GM21786 (cell line): ENCODE data around the gene TADA2A.

ENCODE experiments used
- ATAC-seq: cut with Tn5 transposase; IDR thresholded peaks from one replicate; pipeline ENCODE4 v1.9.1; 2021; ENCODE audit not compliant: unreplicated experiment

Gene TADA2A

DNA sequence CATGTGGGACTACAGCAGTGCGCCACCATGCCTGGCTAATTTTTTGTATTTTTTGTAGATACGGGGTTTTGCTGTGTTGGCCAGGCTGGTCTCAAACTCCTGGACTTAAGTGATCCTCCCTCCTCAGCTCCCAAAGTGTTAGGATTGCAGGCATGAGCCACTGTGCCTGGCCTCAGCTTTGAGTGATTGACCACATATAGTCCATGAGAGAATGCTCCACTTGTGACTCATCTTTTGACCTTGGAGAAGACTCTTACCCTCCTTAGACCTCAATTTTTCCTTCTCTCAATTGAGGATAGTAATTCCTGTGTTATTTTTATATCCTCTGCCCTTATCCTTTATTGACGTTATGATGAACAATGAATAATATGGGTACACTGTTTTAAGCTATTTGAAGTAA, 52.1 kb downstream of the TADA2A start:
- no peak for ATAC-seq

DNA sequence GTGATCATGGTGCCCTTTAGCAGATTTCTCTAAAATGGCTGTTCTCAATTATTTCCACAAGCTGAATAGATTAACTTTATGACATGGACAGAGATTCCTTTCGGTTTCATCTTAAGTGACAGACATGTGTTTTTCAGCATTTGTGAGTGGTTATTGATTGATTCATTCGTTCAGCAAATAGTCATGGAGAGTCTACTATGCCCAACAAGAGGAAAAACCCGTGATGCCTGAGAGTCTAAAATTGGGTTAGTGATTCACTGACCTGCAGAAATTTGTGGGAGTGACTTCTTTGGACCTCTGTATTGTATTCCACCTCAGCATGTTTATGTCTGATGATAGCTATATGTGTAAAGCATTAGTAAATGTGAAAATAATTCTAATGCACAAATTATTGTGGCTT, 55.0 kb downstream of the TADA2A start:
- ATAC-seq: no peak

DNA sequence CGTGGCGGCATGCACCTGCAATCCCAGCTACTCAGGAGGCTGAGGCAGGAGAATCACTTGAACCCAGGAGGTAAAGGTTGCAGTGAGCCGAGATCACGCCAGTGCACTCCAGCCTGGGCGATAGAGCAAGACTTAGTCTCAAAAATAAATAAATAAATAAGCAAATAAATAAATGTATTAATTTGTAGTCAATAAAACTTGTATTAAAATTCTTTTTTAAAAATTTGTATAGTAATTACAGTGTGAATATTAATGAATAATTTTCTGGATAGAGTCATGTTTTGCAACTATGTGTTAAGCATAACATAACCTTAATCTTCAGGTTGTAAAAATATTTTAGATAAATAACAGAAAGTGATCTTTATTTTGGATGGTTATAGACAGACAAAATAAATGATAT, 55.8 kb downstream of the TADA2A start:
- ATAC-seq: no peak

DNA sequence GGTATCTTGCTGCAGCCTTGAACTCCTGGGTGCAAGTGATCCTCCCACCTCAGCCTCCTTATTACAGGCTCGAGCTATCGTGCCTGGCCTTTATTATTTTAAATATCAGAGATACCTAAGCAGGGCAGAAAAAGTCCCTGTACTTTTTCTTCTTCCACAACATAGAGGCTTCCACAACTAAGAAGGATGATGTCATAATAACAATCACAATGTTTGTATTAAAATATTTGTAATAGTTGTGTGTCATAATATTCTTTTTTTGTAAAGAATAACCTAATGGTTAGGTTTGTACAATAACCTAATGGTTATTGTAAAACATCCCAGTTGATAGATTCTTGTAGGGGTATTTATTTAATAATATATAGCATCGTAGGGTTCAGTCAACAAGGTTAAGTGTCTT, 56.4 kb downstream of the TADA2A start:
- ATAC-seq: no peak

DNA sequence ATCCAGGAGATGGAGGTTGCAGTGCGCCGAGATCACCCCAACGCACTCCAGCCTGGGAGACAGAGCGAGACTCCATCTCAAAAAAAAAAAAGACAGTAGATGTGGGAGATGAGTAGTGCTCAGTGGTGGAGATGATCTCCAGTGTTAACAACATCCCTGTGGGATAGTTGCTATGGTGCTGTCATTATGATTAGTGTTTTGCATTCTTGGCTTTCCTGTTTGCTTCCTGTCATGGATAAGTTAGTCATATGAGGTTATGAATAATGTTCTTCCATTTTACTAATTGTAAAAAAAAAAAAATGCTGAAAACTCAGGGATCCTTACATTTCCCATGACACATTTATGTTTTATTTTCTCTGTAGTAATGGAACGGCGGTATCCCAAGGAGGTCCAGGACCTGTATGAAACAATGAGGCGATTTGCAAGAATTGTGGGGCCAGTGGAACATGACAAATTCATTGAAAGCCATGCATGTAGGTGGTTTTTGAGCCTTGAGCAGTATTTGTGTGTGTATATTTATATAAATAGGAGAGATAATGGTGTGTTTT, 58.5 kb downstream of the TADA2A start:
- ATAC-seq: no peak

DNA sequence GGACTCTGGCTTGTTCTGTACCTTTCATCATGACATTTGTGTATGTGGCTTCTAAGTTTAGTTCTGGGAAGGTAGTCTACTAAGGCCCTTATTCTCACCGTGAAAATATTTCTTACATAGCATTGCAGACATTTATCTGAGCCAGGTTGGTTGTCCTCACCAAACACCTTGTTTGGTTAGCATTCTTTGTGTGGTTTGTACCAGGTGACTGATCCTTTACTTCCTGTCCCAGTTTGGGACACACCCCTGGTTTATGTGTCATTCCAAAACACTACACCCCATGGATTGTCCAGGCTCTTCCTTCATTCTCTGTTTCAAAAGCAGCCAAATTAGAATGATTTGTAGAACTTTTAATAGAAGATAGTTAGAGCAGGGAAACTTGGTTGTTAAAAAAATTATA, 59.8 kb downstream of the TADA2A start:
- no peak for ATAC-seq

DNA sequence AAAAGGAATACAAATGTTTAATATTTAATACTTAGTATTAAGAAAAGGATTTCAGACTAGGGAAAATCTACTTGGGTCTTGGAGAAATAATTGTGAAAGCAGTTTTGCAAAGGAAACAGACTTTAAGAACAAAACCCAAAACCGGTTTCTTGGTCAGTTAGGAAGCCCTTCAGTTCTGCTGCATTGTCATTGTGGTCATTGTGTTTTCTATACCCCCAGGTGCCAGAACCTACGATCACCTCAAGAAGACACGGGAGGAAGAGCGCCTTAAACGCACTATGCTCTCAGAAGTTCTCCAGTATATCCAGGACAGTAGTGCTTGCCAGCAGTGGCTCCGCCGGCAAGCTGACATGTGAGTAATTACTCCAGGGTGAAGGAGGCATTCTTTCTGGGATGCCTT, 63.5 kb downstream of the TADA2A start:
- no peak for ATAC-seq

DNA sequence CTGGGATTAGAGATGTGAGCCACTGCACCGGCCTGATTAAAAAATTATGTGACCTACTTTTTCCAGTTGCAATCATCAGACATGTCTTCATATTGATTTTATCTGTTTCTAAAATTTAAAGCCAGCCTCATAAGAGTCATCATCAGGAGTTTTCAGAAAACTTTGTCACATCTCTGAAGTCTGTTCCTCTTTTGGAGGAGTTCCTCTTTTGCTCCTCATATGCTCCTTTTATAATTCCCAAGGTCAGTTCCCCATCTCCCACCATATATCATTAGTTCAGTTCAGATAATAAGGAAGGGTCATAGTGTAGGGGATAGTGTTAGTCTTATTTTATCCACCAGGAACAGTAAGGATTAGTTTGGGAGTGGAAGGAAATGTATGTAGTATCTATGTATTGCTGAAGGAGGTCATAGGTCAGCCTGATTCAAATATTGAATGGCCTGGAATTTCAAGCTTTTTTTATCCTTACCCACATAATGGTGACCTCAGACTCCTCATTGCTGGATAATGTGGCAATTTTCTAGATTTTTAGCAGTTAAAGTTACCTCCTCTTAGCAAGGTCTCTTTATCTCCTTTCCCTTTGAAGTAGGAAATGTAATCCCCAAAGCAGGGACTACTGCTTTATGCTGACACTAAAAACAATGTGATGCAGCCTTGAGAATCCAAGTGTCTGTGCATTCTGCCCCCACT, 69.2 kb downstream of the TADA2A start:
- no peak for ATAC-seq

DNA sequence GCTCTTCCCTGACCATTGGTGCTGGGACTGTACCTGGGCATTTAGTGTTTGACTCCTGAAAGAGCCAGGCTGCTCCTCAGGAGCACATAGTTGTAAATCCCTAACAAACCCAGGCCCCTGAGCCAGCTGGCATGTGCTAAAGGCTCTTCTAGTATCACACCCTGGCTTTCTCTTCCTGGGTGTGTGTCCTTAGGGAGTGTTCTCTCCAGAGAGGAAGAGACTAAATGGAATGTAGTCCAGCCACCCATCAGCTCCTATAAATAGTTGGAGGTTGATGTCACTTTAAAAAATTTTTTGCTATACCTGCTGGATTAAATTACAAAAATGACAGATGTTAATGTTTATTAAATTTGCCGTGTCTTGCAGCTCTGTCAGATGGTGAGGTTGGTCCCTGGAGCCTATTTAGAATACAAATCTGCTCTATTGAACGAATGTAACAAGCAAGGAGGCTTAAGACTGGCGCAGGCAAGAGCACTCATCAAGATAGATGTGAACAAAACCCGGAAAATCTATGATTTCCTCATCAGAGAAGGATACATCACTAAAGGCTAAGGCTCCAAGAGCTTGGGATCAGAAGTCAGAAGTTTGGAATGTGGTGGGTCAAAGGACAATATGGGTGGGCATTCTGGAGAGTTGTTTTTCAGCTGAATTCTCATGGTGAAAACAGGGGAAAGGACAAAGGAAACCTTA, 69.9 kb downstream of the TADA2A start:
- no peak for ATAC-seq

DNA sequence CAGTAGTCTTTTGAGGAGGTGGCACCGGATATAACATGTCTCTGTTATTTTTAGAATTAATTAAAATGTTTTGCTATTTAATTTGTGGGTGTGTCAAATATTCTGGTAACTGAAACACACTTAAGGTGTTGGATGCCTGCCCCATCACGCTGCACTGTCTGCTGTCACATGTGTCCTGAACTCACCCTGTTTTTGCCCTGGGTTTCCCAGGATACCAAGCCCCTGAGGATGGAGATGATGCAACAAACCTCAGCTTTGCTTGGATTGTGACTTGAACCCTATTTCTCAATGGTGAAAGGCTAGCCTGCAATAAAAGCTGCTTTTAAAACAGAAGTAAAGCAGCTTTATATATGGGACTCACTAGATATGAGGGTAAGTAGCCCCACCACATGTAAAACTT, 71.5 kb downstream of the TADA2A start:
- ATAC-seq: no peak

DNA sequence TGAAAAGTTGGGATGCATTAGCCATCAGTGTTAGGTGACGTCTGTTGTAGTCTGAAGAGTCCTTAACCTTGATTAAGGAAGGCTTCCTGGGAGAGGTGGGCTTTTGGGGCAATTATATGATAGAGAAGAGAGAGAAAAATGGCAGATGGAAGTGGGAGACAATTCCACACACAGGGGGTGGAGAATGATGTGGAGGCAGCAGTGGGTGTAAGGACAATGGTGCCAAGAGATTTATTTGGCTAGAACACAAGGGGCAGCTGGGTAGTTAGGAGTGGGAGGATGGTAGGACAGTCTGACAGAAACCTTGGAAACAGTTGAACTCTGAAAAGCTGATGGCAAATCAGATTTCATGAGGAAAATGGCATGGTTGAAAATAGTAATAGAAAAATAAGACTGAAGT, 72.3 kb downstream of the TADA2A start:
- no peak for ATAC-seq

DNA sequence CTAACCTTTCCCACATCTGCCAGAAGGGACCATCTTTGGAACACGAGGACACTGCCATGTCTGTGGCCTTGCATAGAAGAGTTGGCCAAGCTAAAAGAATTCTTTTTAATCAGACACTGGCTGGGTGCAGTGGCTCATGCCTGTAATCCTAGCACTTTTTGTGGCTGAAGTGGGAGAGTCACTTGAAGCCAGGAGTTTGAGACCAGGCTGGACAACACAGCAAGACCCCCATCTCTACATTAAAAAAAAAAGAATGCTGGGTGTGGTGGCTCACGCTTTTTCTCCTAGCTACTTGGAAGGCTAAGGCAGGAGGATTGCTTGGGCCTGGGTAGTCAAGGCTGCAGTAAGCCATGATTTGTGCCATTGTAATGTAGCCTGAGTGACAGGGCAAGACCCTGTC, 73.7 kb downstream of the TADA2A start:
- no peak for ATAC-seq

DNA sequence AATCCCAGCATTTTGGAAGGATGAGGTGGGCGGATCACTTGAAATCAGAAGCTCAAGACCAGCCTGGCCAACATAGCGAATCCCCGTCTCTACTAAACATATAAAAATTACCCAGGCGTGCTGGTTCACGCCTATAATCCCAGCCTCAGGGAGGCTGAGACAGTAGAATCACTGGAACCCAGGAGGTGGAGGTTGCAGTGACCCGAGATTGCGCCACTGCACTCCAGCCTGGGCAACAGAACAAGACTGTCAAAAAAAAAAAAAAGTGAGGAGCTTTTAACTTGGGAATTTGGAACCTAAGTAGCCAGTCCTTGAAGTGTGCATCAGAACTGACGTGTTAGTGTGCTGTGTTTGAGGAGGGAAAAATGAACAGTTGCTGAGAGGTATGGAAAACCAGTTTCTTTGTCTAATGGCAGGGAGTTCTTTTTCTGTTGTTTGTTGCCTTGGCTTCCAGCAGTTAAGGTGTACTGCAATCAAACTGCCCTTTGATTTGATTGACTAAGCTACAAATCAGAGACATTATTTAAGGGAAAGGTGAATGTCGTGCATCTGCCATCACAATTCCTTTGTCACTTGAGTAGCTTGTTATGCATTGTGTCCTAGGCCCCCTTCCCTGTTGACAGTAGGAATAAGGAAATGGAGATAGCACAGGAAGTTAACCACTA, 74.4 kb downstream of the TADA2A start:
- no peak for ATAC-seq

DNA sequence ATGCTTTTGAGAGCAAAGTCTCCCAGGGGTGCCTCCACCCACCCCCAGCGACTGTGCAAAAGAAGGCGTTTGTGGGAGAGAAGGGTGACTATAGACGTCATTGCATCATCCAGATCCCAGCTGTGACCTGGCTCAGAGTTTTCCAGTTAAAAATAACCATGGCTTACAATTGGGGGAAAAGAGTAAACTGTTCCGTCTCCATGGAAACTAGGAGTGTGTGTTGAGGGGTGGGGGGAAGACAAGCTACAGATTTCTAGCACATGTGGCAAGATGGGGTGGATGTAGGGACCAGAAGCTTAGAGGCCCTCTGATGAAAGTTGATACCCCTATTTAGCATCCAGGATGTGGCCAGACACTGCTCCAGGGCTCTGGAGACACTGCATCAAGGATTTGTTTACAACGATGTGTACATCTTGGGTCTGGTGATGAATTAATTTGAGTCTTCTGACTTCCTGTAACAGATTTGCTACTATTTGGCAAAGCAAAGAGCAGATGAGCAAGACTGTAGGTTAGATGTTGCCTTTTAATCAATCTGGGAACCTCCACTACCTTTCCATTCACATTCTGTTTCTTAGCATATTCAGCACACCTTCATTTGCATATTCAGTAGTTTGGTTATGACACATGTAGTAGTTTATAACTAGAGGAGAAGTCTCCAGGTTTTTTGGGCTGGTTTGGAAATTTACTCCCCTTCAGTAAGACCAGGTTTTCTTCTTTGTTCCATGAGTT, 76.8 kb downstream of the TADA2A start:
- no peak for ATAC-seq

DNA sequence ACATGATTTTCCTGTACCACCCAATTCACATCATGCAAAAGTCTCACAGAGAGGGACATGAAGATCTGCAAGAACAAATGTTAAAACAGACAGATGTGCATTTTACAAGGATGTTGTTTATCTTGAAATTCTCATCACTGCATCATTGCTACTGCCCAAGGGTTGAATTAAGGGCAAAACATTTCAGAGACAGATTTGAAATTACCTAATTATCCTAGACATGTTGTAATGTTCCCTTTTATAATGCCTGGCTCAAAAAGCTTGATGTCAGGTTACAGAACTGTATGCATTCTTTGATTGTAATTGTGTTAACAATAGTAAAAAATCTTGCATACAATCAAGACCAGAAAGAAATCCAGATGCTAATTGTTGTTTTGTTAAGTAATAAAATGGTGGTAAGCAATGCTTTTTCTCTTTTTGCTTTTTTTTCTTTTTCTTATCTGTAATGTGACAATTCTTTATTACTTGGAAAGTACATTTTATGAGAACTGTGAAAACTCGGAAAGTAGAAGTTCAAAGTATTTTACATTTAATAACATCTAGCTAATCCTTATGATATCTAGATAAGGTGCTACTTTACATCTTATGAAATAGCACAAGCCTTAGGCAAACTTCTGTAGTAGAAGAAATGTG, 79.4 kb downstream of the TADA2A start:
- no peak for ATAC-seq

DNA sequence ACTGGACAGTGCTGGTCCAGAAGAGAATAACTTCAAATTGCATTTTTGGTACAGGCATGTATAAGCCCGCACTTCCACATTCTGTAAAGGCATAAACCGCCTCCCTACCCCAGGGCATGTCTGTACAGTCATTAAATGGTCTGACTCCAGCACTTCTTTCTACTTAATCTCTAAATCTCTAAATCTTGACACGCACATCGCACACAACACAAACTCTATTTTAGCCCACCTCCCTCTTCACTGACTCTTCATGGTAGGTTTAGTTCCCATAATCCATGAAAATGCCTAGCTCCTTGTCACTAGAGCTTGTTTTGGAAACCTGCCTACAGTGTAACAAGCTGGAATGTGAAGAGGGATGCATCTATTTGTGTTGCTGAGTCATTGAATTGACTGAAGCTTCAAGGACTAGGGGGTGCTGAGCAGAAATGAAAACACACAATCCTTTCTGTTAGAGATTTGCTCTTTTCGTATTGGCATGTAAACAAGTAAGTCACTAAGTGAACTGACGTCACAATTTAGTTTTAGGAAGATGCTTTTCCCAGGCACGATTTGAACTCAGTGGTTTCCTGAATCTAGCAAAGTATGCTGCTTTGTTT, 81.4 kb downstream of the TADA2A start:
- ATAC-seq: no peak

DNA sequence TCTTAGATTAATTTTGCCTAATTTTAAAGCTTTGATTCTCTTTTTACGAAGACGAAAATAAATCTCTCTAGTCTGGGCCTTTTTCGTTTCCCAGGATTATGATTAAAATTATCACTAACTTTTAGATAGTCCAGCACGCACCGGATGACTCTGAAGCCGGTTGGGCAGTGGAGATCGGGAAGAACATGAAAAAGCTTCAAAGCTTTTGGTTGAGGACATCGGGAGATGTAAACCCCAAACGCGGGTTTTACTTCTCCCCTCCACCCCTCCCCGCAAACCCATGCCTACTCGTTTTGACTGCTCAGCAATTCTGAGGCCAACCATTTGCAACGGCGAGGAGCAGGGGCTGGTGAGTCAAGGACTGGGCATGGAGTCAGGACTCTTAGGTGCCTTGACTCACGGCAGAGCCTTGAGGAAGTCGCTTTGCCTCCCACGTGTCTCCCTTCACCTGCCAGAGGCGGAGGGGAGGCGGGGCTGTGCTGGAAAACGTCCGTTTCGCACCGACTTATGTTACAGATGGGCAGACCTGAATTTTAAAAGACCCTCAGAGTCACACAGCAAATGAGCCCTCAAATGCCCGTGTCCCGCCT, 82.0 kb downstream of the TADA2A start:
- no peak for ATAC-seq

DNA sequence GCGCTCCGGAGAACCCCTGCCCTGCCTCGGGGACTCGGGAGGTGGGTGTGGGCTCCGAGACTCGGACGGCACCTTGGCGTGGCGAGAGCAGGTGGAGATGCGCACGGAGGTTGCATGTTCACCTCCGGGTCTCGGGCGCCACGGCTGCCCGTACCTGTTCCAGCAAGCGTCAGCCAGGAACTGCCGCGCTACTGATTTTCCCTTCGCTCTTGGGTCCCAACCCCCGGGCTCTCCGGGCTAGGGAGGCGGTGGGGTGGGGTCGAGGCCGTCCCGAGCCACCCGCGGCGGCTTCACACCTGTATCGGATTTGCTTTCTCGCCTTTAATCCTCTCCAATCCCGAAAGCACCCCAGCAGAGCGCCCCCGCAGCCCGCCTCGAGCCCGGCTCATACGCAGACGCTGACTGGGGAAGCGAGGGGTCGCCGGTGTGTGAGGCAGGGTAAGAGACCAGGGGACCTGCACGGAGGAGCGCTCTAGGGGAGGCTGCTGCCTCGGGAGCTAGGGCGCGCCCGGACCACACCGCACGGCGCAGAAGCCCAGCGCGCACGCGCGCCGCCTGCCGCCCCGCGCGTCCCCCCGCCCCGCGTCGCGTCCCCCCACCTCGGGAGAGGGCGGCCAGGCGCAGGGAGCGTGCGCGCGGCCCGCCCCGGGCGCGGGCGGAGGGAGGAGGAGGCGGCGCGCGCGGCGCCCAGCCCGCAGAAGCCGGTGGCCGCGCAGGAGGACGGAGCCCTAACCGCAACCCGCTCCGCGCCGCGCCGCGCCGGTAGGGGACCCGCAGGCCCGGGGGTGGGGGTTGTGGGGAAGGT, 82.7 kb downstream of the TADA2A start, which contains the start of gene DUSP14:
TSS of gene DUSP14 (plus strand) at position 695 of the 805 bp plus-strand sequence. CDS start 22,382 bp downstream, outside the sequence.
- peak; percentile 68 for ATAC-seq

DNA sequence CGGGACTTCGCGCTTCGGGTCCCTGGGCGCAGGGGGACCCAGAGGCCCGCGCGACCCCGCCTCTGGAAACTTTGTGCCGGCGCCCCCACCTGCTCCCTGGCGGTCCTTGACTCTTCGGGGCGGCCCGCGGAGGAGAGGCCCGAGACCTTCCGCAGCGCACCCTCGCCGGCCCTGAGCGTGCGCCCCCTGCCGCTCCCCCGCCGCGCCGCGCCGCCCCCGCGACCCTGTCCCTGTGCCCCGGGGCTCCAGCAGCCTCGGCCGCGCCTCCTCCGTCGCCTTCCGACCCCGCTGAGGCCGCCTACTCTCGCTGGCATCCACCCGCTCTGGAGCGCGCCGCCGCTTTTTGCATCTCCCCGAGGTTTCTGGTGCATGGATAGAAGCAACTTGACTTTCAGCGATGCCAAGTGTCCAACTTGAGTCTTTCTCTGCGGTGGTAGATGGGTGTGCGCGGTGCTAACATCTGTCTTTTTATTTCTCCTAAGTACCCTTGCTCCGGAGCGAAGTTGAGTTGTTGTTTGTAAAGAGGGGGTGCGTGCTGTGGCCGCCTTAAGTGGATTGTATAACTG, 83.4 kb downstream of the TADA2A start:
- peak; percentile 43 for ATAC-seq
